Epithelial cell of proximal tubule (primary cell): ENCODE measurements around the gene STAT5B. TPM values are rescaled to one million over a fixed set of nuclear protein-coding genes. Genes with fewer than 3 reads are reported as not detected.
A peak's percentile ranks its signal among the peaks of the same experiment; 100 is the strongest.
"Not testable (repeated sequence)": the region's sequence is repeated elsewhere in the genome, so short reads cannot be mapped to it uniquely, and the experiment has no call there.

Experiments
- DNase-seq: peaks from one replicate; pipeline ENCODE4 v3.0.0-alpha.2; 2011; ENCODE audit warnings: low read depth
- H3K4me3 ChIP-seq: 2 replicates; pipeline ENCODE4 v1.5.1; 2011; ENCODE audit warnings: low read depth, mild to moderate bottlenecking, low read length
- CTCF ChIP-seq: conservative IDR thresholded peaks from 2 replicates; pipeline ENCODE4 v1.5.1; 2012; ENCODE audit warnings: low read depth, mild to moderate bottlenecking, low read length
- total RNA-seq: library from RNA; depleted of rRNA; stranded (reverse); fragments of >200 nt; gene quantifications from 2 replicates; pipeline ENCODE4 v1.2.3, GENCODE V29; 2015

The STAT5B gene
- total RNA-seq, 1 donor from 2014 or later, result 16.0 TPM

GRCh38 chr17:42189651-42189965 lies 86.6 kb downstream of the STAT5B start:
- no peak for TF ChIP-seq CTCF
- no peak overlapping the region for H3K4me3 ChIP-seq
- no peak for DNase-seq

- no peak for TF ChIP-seq CTCF
These were observed 87.2 kb downstream of the STAT5B start for GRCh38 chr17:42188749-42189650.

GRCh38 chr17:42187833-42188232 lies 88.4 kb downstream of the STAT5B start:
- no peak for TF ChIP-seq CTCF
- no peak for DNase-seq
- H3K4me3 ChIP-seq, result no peak overlapping the region

More at GRCh38 chr17:42188749-42189650, 87.2 kb downstream of the STAT5B start:
- H3K4me3 ChIP-seq, result no peak overlapping the region
- no peak for DNase-seq

- not testable (repeated sequence) for H3K4me3 ChIP-seq, DNase-seq
These were observed 90.0 kb downstream of the STAT5B start for GRCh38 chr17:42186191-42186590.

GRCh38 chr17:42185621-42185930 lies 90.6 kb downstream of the STAT5B start:
- no peak overlapping the region for H3K4me3 ChIP-seq
- no peak for TF ChIP-seq CTCF
- no peak for DNase-seq

GRCh38 chr17:42184713-42185620 lies 91.2 kb downstream of the STAT5B start, which contains the start of gene HCRT:
Gene HCRT, minus strand, starts transcription at chr17:42185452. Its CDS starts 87 bp downstream, at chr17:42185365.
- TF ChIP-seq CTCF, result no peak
- H3K4me3 ChIP-seq, result no peak within 1 kb of the TSS
- no peak for DNase-seq

- peak overlapping the region; percentile 63 for H3K4me3 ChIP-seq
- DNase-seq, result no peak
- TF ChIP-seq CTCF, result peak; percentile 66
These were observed 92.2 kb downstream of the STAT5B start for GRCh38 chr17:42183741-42184711.
